HG02870 (cell line): ENCODE measurements around the gene SPA17.

Experiments
- ATAC-seq: cut with Tn5 transposase; IDR thresholded peaks from one replicate; pipeline ENCODE4 v1.9.1; 2021; ENCODE audit warnings: mild to moderate bottlenecking, moderate library complexity; ENCODE audit not compliant: unreplicated experiment

Gene SPA17

GRCh38 chr11:124661553-124661952 lies 12.2 kb upstream of the SPA17 start:
- ATAC-seq: no peak

DNA sequence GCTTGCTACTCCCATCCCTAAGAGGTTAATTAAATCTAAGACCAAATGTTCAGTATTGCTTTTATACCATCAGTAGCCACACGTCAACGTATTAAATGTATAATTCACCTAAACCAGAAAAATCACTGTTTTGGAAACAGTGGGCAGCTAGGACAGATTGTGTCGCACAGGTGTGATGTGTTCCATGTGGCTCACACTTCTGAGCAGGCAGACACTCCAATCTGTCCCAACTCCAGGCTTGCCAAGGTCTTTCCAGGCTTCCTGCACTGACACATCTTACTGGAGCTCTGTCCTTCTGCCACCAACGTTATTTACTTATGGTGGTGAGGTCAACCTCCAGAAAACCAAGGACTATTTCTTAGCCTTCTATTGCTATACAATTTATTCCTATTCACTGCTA lies 11.6 kb upstream of the SPA17 start:
- ATAC-seq: no peak

DNA sequence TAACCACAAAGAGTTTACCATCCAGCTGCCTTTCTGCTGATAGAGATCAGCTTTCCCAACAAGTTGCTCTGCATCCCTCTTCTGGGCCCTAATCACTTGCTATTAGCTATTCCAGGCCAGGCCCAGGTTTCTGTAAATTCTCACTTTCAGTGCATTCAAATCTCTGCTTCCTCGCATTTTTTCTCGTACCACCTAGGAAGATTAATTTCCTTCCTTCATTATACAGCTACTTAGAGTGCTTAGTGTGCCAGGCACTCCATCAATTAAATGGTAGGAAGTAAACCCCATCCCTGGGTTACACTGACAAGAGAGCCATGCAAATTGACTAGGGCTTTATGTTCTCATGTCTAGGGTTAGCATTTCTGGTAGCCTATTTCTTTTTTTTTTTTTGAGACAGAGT lies 9.8 kb upstream of the SPA17 start:
- no peak for ATAC-seq

DNA sequence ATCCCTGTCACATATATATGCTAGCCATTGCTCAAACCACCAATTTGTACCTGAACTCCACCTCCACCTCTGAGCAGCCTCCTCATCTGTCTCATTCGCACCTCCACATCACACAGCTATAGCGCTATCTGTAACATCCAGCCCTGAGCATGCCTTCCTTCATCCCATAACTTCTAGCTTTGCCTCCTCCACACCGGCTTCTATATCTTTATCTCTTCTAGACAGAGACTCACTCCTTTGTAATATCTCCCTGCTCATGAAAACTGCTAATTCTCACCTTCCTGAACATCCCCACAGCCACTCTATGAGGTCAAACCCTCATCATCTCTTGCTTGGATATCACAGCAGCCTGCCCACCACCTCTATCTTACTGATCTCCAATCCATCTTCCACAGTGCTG lies 6.1 kb upstream of the SPA17 start:
- ATAC-seq: no peak

- ATAC-seq: peak; percentile 33
Measured at GRCh38 chr11:124669193-124669592, 4.5 kb upstream of the SPA17 start.

DNA sequence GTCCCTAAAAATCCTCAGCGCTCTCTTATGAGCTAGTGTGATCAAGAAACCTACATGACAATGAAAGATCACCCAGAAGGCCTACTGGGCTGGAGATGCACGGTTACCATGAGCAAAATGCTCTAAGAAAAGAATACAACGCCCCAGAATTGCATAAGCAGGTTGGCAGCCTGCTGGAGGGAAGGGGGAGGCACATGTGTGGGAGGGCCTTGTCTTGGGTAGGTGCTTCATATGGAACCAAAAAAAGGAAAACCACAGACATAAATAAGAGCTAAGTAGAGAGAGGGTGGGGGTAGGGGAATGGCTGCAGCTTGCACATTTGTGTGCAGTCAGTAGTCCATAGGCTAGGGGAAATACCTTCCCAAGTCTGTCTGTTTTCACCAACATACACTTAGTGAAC lies 3.0 kb upstream of the SPA17 start:
- no peak for ATAC-seq

DNA sequence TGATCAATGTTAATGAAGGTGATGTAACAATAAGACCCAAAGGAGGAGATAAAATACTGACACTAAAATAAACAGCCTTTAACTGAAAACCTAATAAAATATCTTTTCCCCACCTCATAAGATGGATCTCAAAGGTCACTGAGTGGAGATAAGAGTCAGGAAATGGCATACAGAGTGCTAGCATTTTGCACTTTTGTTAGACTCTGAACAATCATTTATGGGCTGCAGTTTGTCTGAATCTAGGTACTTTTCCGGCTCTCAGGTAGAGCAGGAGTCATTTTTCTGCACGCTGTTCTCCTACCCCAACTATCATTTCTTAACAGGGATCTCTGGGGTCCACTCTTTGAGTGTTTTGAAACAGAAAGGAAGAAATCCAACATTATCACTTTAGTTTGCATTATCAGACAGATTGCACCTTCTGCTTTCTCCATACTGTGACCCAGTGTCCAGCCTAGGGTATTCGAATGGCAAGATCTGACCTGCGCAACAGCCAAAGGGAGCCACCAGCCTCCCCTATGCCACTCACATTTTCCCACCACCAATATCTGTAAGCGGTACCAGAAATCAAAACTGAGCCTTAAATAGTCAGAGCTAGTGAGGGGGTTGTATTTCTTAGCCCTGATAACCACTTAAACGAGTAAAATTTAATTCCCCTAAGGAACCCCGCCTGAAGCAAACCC lies 1.0 kb upstream of the SPA17 start:
- ATAC-seq: no peak

- no peak for ATAC-seq
Measured at GRCh38 chr11:124674168-124674517, 439 bp downstream of the SPA17 start.

DNA sequence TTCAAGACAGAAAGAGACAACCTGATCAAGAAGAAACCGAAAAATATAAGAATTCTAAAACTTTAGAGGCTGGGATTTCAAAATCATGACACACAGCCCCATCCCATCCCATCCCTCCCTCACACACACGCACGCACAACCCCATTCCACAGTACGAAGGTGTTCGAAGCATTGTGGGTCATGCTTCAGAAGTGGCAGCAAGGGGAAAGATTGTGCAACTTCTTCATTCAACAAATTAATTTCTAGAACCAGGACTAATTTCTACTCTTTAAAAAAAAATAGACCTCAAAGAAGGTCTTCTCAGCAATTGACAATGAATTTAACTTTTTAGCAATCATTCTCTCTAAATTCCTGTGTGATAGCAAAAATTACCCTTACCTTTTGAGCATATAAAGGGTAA lies 867 bp downstream of the SPA17 start:
- no peak for ATAC-seq

DNA sequence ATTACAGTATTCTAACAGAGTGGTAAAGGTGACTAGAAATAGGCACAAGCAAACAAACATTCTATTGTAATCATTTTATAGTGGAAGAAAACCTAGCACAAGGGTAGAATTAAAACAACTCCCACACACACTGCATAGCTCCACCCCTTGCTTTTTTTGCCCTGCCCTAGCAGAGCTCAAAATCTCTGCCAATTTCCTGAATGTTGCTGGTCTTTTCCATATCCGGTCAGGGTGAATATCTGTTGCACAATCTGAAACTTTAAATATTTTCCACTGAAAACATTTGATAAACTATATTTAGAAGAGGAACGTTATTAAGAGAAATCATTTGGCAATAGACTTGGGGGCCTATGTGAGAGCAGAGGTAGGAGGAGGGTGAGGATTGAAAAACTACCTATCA lies 2.7 kb downstream of the SPA17 start:
- ATAC-seq: no peak

- ATAC-seq: no peak
Measured at GRCh38 chr11:124678416-124678815, 4.7 kb downstream of the SPA17 start.

DNA sequence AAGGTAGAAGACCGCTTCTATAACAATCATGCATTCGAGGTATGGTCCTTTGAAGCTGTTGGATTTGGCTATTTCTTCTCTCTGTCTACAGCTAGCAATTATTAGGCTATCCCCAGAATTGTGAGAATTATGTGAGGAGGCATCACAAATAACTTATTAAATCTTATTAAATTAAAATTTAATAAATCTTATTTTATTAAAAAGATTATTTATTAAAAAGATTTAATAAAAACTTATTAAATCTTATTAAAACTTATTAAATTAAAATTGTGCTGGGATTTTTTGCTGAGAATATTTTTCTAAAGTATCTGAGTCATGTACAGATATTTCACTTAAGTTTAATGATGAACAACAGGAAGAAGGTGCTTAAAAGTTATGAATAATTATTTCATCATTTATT lies 7.7 kb downstream of the SPA17 start:
- no peak for ATAC-seq

DNA sequence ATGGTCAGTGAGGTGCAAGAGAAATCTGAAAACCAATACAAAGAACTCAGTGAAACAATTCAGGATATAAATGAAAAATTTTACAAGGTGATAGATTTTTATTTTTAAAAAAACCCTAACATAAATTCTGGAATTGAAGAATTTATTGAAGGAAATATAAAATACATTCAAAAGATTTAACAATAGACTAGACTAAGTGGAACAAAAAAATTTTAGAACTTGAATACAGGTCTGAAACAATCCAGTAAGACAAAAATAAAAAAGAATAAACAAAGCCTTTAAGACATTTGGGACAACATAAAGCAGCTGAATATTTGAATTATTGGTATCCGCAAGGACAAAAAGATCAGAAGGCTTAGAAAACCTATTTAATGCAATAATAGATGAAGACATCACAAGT lies 8.7 kb downstream of the SPA17 start:
- no peak for ATAC-seq

DNA sequence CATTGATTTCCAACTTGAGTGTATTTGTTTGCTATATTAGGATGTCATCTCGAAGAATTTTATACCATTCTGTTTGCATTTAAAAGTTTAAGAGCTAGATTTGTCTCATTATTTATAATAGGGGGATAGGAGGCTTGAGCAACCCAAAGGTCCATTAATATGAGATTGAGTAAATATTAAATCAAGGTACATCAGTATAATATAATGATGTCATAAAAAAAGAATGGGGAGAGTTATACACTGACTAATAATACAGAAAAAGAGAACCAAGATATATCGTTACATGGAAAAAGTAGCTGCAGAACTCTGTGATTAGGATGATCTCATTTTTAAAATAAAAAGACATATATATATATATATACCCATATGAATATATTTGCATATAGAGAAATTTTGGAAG lies 19.4 kb downstream of the SPA17 start:
- ATAC-seq: no peak

- no peak for ATAC-seq
Measured at GRCh38 chr11:124699547-124699946, 25.8 kb downstream of the SPA17 start.

GRCh38 chr11:124700028-124700427 lies 26.3 kb downstream of the SPA17 start:
- no peak for ATAC-seq

GRCh38 chr11:124707829-124708228 lies 34.1 kb downstream of the SPA17 start:
- no peak for ATAC-seq

- ATAC-seq: no peak
Measured at GRCh38 chr11:124712392-124712791, 38.7 kb downstream of the SPA17 start.

DNA sequence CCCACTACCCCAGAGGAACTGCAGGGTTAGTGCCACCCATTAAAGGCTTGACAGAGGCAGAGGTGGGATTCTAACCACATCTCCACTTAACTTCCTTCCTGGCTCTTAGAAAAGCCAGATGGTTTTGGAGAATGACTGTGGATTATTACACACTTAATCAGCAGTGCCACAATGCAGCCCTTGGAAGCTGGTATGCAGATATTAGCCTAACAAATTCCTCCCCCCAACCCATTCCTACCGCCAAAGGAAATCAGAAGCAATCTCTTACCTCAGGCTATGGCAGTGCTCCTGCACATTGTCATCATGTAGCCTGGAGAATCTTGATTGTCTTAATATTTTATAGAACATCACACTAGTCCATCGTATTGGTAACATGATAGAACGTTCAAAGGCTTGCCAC lies 42.9 kb downstream of the SPA17 start:
- ATAC-seq: no peak

DNA sequence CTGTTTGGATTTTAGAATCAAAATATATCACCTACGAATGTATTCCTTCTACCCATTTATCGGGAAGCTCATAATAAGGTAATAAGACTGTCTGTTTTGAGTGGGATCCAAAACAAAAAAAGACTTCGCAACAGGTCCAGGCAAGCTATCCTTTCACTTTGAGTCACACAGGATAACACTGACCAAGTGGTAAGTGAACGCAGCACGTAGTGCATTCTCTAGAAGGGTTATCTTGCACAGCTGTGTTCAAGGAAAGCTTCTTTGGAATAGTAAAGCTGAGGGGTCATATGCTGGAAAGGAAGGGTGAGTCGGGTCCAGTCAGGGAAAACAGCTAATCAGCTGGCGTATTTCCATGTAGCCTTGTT lies 43.7 kb downstream of the SPA17 start:
- peak; percentile 60 for ATAC-seq

- ATAC-seq: no peak
Measured at GRCh38 chr11:124717786-124718651, 44.3 kb downstream of the SPA17 start.

DNA sequence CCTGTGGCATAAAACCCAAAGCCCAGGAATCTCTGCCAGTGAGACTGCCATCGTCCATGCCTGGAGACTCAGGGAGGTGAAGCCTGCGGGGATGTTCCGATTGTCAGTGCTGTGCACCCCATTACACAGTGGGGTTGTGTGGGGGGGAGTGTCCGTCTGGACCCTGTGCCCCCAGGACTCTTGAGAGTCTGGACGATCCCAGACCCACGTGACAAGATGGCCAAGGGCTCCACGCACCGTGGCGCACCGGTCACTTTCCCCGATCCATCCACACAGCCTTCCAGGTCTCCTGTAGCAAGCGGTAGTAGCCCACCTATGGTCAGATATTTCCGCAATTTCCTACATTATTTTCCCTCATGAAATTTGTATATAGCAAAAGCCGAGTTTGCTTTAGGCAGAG lies 45.1 kb downstream of the SPA17 start:
- ATAC-seq: no peak

GRCh38 chr11:124719534-124719933 lies 45.8 kb downstream of the SPA17 start:
- no peak for ATAC-seq
